Smooth muscle cell (in vitro differentiated cells): ENCODE results near the gene BMP7. TPM values are rescaled to one million over a fixed set of nuclear protein-coding genes. Genes with fewer than 3 reads are reported as not detected.
"Not testable (repeated sequence)": the region's sequence is repeated elsewhere in the genome, so short reads cannot be mapped to it uniquely, and the experiment has no call there.

Source experiments
- DNase-seq: peaks from one replicate; lab custom pipeline; 2025; ENCODE audit not compliant: unreplicated experiment; lab: John Stamatoyannopoulos, UW
- H2AFZ ChIP-seq: fragments of 200-600 bp; sonication (generic); 2 replicates; pipeline ENCODE4 v1.6.0; 2016; ENCODE audit warnings: antibody characterized with exemption, low read depth, mild to moderate bottlenecking
- H3F3A ChIP-seq: fragments of 200-600 bp; sonication (generic); 2 replicates; pipeline ENCODE4 v1.6.0; 2017; ENCODE audit warnings: antibody characterized with exemption, low read depth
- H3K27ac ChIP-seq: fragments of 200-600 bp; sonication (generic); 2 replicates; pipeline ENCODE4 v1.5.1; 2016; ENCODE audit warnings: low read depth, mild to moderate bottlenecking
- H3K27me3 ChIP-seq: fragments of 200-600 bp; sonication (generic); 2 replicates; pipeline ENCODE4 v1.6.1; 2016; ENCODE audit warnings: low read depth, mild to moderate bottlenecking
- H3K36me3 ChIP-seq: fragments of 200-600 bp; sonication (generic); 2 replicates; pipeline ENCODE4 v1.5.1; 2016; ENCODE audit warnings: low read depth
- H3K4me1 ChIP-seq: fragments of 200-600 bp; sonication (generic); 2 replicates; pipeline ENCODE4 v1.5.1; 2016; ENCODE audit warnings: low read depth
- H3K4me2 ChIP-seq: fragments of 200-600 bp; sonication (generic); 2 replicates; pipeline ENCODE4 v1.6.0; 2016; ENCODE audit warnings: mild to moderate bottlenecking
- H3K4me3 ChIP-seq: fragments of 200-600 bp; sonication (generic); 2 replicates; pipeline ENCODE4 v1.5.1; 2016; ENCODE audit warnings: mild to moderate bottlenecking
- H3K79me2 ChIP-seq: fragments of 200-600 bp; sonication (generic); 2 replicates; pipeline ENCODE4 v1.6.0; 2016; ENCODE audit warnings: low read depth, mild to moderate bottlenecking
- H3K9ac ChIP-seq: fragments of 200-600 bp; sonication (generic); 2 replicates; pipeline ENCODE4 v1.6.0; 2016; ENCODE audit warnings: low read depth
- H3K9me3 ChIP-seq: fragments of 200-600 bp; sonication (generic); replicated peaks from 2 replicates; pipeline ENCODE4 v1.5.1; 2016; ENCODE audit warnings: low read depth
- H4K20me1 ChIP-seq: fragments of 200-600 bp; sonication (generic); 2 replicates; pipeline ENCODE4 v1.6.0; 2016; ENCODE audit warnings: low read depth
- CTCF ChIP-seq: fragments of 200-600 bp; sonication (generic); IDR thresholded peaks from 2 replicates; pipeline ENCODE4 v1.5.1; 2017; ENCODE audit warnings: borderline replicate concordance, mild to moderate bottlenecking, antibody characterized with exemption; ENCODE audit not compliant: insufficient read depth, poor library complexity, severe bottlenecking
- WGBS: methylation state at CpG from one replicate; pipeline ENCODE4 v1.1.7; 2016; ENCODE audit warnings: low lambda C conversion rate; 5-methylcytosine and 5-hydroxymethylcytosine counted together
- polyA plus RNA-seq: library from polyadenylated mRNA; unstranded; fragments of >200 nt; fragmentation: Nextera tagmentation; extraction: Ambion mirVana; gene quantifications from 2 replicates; pipeline ENCODE4 v1.2.1, GENCODE V29; 2016
- total RNA-seq: library from RNA; depleted of rRNA; stranded (reverse); fragments of >200 nt; gene quantifications from 2 replicates; pipeline ENCODE4 v1.2.3, GENCODE V29; 2014

The BMP7 gene
- total and polyA plus RNA-seq, 2 experiments from 2014 or later, result 18.1 to 28.3 TPM

GRCh38 chr20:57283860-57284259 is 17.4 kb upstream of the BMP7 start:
- Histone ChIP-seq H2AFZ (no peak overlapping the region), H4K20me1 (no peaks in the 10 kb centered on the region), H3K4me2 (no peak overlapping the region), H3K36me3 (no peaks in the 10 kb centered on the region), H3K9ac (no peak overlapping the region), H3K79me2 (no peaks in the 10 kb centered on the region), H3K9me3 (no peaks in the 10 kb centered on the region), H3K4me1 (peaks cover 47% of the 10 kb centered on the region), H3F3A (peaks cover 19% of the 10 kb centered on the region), H3K27ac (no peak overlapping the region), H3K4me3 (no peak overlapping the region), H3K27me3 (no peaks in the 10 kb centered on the region)
- no peak for DNase-seq
- TF ChIP-seq CTCF, result no peak
- WGBS, result 96% methylated on average over 7 of the region's 7 CpGs

- Histone ChIP-seq H3K9me3 (no peaks in the 10 kb centered on the region), H3F3A (peaks cover 13% of the 10 kb centered on the region), H4K20me1 (no peaks in the 10 kb centered on the region), H3K4me3 (no peak overlapping the region), H3K27me3 (no peaks in the 10 kb centered on the region), H3K4me1 (peaks cover 37% of the 10 kb centered on the region), H3K79me2 (no peaks in the 10 kb centered on the region), H3K36me3 (no peaks in the 10 kb centered on the region), H3K4me2 (peak overlapping the region; percentile 70), H3K27ac (no peak overlapping the region), H2AFZ (peak overlapping the region; percentile 90), H3K9ac (no peak overlapping the region)
- no peak for TF ChIP-seq CTCF
- 50% methylated on average over 18 of the region's 18 CpGs for WGBS
- no peak for DNase-seq
Measured at GRCh38 chr20:57282670-57283361, 16.4 kb upstream of the BMP7 start.

GRCh38 chr20:57281900-57282299 is 15.5 kb upstream of the BMP7 start:
- no peak for TF ChIP-seq CTCF
- H3K9me3 ChIP-seq, result no peaks in the 10 kb centered on the region
- no peak for DNase-seq
- H3K27ac ChIP-seq, result no peak overlapping the region
- H3K27me3 ChIP-seq, result no peaks in the 10 kb centered on the region
- H3K9ac ChIP-seq, result no peak overlapping the region
- peaks cover 27% of the 10 kb centered on the region for H3K4me1 ChIP-seq
- no peak overlapping the region for H3K4me2 ChIP-seq
- no peaks in the 10 kb centered on the region for H4K20me1 ChIP-seq
- H3K4me3 ChIP-seq, result no peak overlapping the region
- no peaks in the 10 kb centered on the region for H3K36me3 ChIP-seq
- no peak overlapping the region for H2AFZ ChIP-seq
- peaks cover 19% of the 10 kb centered on the region for H3F3A ChIP-seq
- WGBS, result 92% methylated on average over 7 of the region's 7 CpGs
- H3K79me2 ChIP-seq, result no peaks in the 10 kb centered on the region

- WGBS, result 96% methylated on average over 10 of the region's 10 CpGs
- Histone ChIP-seq H3F3A (peaks cover 24% of the 10 kb centered on the region), H2AFZ (no peak overlapping the region), H3K79me2 (no peaks in the 10 kb centered on the region), H3K9me3 (no peaks in the 10 kb centered on the region), H3K27ac (no peak overlapping the region), H3K4me1 (peaks cover 21% of the 10 kb centered on the region), H3K36me3 (no peaks in the 10 kb centered on the region), H3K27me3 (no peaks in the 10 kb centered on the region), H3K4me2 (no peak overlapping the region), H3K9ac (no peak overlapping the region), H4K20me1 (no peaks in the 10 kb centered on the region), H3K4me3 (no peak overlapping the region)
- TF ChIP-seq CTCF, result no peak
- DNase-seq, result no peak
Measured at GRCh38 chr20:57280221-57280620, 13.8 kb upstream of the BMP7 start.

GRCh38 chr20:57279548-57279947 is 13.1 kb upstream of the BMP7 start:
- not testable (repeated sequence) for H4K20me1 ChIP-seq, H3K9ac ChIP-seq, H3K27me3 ChIP-seq, DNase-seq, H3K4me3 ChIP-seq, H3K79me2 ChIP-seq, H3K9me3 ChIP-seq, H3K36me3 ChIP-seq, H2AFZ ChIP-seq, H3K27ac ChIP-seq, H3K4me2 ChIP-seq
- Histone ChIP-seq H3F3A (peaks cover 24% of the 10 kb centered on the region), H3K4me1 (peaks cover 21% of the 10 kb centered on the region)
- 98% methylated on average over 3 of the region's 3 CpGs for WGBS
